Endothelial cell of umbilical vein (primary cell): ENCODE data around the gene PLEKHA8. TPM values are rescaled to one million over a fixed set of nuclear protein-coding genes. Genes with fewer than 3 reads are reported as not detected.

Experiments used
- BruUV-seq: library from RNA; stranded (reverse); fragments of 400-500 nt; replicated peaks from 2 replicates; lab custom pipeline; 2021; lab: Mats Ljungman, UMichigan
- CTCF ChIA-PET: fragments of 300-600, 350-600 bp; sonication (Branson Sonifier 250); formaldehyde crosslinking; loops from one replicate; lab custom pipeline; 2021; ENCODE audit warnings: antibody characterized with exemption, inconsistent platforms; lab: Charles Lee
- POLR2A ChIA-PET: fragments of 300-600, 350-600 bp; sonication (Branson Sonifier 250); formaldehyde crosslinking; loops from one replicate; lab custom pipeline; 2021; ENCODE audit warnings: antibody characterized with exemption, inconsistent platforms; lab: Charles Lee
- DNase-seq: peaks from one replicate; pipeline ENCODE4 v3.0.0-alpha.2; 2011; ENCODE audit warnings: low read depth, low spot score
- FAIRE-seq: peaks from 2 replicates; lab custom pipeline; 2011; peaks lifted over from hg19 to GRCh38; lab: Jason Lieb, UNC
- H2AFZ ChIP-seq: 2 replicates; pipeline ENCODE4 v1.6.0; 2012; ENCODE audit warnings: low read depth, low read length, control low read depth, inconsistent platforms
- H3K27ac ChIP-seq: 2 replicates; pipeline ENCODE4 v1.5.1; 2011; ENCODE audit warnings: low read depth, mild to moderate bottlenecking, control low read depth, low read length, moderate library complexity; ENCODE audit not compliant: insufficient read depth
- H3K27me3 ChIP-seq, 2 experiments: 2 replicates each; pipeline versions ENCODE4 v1.6.0 to v1.6.1; 2011; ENCODE audit warnings: low read length in 2 of 2, mixed read lengths in 1 of 2; ENCODE audit not compliant: control insufficient read depth in 2 of 2, insufficient read depth in 2 of 2
- H3K36me3 ChIP-seq, 2 experiments: 2 replicates in 1 of 2; 3 replicates in 1 of 2; pipeline ENCODE4 v1.5.1; 2011; ENCODE audit warnings: low read length in 2 of 2, mild to moderate bottlenecking in 1 of 2, moderate library complexity in 1 of 2; ENCODE audit not compliant: control insufficient read depth in 2 of 2, insufficient read depth in 2 of 2; ENCODE audit errors: extremely low read depth in 1 of 2
- H3K4me1 ChIP-seq: 3 replicates; pipeline ENCODE4 v1.5.1; 2011; ENCODE audit warnings: mild to moderate bottlenecking, low read length; ENCODE audit not compliant: control insufficient read depth, insufficient read depth; ENCODE audit errors: extremely low read depth
- H3K4me2 ChIP-seq: 2 replicates; pipeline ENCODE4 v1.6.1; 2011; ENCODE audit warnings: low read length, control low read depth, mixed read lengths; ENCODE audit not compliant: insufficient read depth
- H3K4me3 ChIP-seq, 3 experiments: fragments of 200-600 bp in 1 of 3; sonication (generic), shearing (Covaris generic) in 1 of 3; replicated peaks in 1 of 3; 2 replicates each; pipeline ENCODE4 v1.5.1; 2011 to 2016; ENCODE audit warnings: control low read depth in 3 of 3, low read length in 3 of 3, mild to moderate bottlenecking in 2 of 3, inconsistent platforms in 1 of 3, low read depth in 1 of 3, moderate library complexity in 1 of 3; ENCODE audit not compliant: insufficient read depth in 1 of 3
- H3K79me2 ChIP-seq: 2 replicates; pipeline ENCODE4 v1.6.0; 2012; ENCODE audit warnings: low read length, inconsistent platforms; ENCODE audit not compliant: control insufficient read depth, insufficient read depth
- H3K9ac ChIP-seq: replicated peaks from 2 replicates; pipeline ENCODE3; 2011; ENCODE audit warnings: low read length, control low read depth; ENCODE audit not compliant: insufficient read depth; ENCODE audit errors: extremely low read depth
- H3K9me1 ChIP-seq: replicated peaks from 3 replicates; pipeline ENCODE4 v1.6.0; 2011; ENCODE audit warnings: mild to moderate bottlenecking, low read length; ENCODE audit not compliant: control insufficient read depth, insufficient read depth; ENCODE audit errors: extremely low read depth
- H3K9me3 ChIP-seq: replicated peaks from 2 replicates; pipeline ENCODE4 v1.5.1; 2012; ENCODE audit warnings: low read length, inconsistent platforms; ENCODE audit not compliant: control insufficient read depth, insufficient read depth
- H4K20me1 ChIP-seq: replicated peaks from 2 replicates; pipeline ENCODE3; 2011; ENCODE audit warnings: mild to moderate bottlenecking, low read length; ENCODE audit not compliant: control insufficient read depth, insufficient read depth; ENCODE audit errors: extremely low read depth
- CTCF ChIP-seq, 2 donors: IDR thresholded peaks; 1 replicate in 1 of 2; 2 replicates in 1 of 2; pipeline ENCODE4 v1.5.1; 2011; ENCODE audit warnings: low read length in 2 of 2, mild to moderate bottlenecking in 2 of 2, moderate library complexity in 2 of 2, control low read depth in 1 of 2, inconsistent platforms in 1 of 2, low read depth in 1 of 2; ENCODE audit not compliant: insufficient read depth in 1 of 2; ENCODE audit errors: extremely low read depth in 1 of 2
- EZH2 ChIP-seq: IDR thresholded peaks from 2 replicates; pipeline ENCODE4 v1.6.1; 2012; ENCODE audit warnings: borderline replicate concordance, low read depth, mild to moderate bottlenecking, moderate library complexity, low read length, inconsistent platforms; ENCODE audit not compliant: severe bottlenecking
- FOS ChIP-seq: IDR thresholded peaks from 2 replicates; pipeline ENCODE4 v1.6.1; 2011; ENCODE audit warnings: mild to moderate bottlenecking, low read length, moderate library complexity, borderline replicate concordance; ENCODE audit not compliant: insufficient read depth
- GATA2 ChIP-seq: IDR thresholded peaks from 2 replicates; pipeline ENCODE4 v1.7.0; 2011; ENCODE audit warnings: low read depth, mild to moderate bottlenecking, moderate library complexity, mixed read lengths, low read length; ENCODE audit not compliant: insufficient read length, insufficient read depth
- JUN ChIP-seq: IDR thresholded peaks from 2 replicates; pipeline ENCODE4 v1.6.1; 2011; ENCODE audit warnings: borderline replicate concordance, low read depth; ENCODE audit not compliant: insufficient read length, insufficient read depth
- MAX ChIP-seq: IDR thresholded peaks from 2 replicates; pipeline ENCODE4 v1.6.1; 2011; ENCODE audit not compliant: insufficient read depth, insufficient read length
- MYC ChIP-seq: IDR thresholded peaks from one replicate; pipeline ENCODE4 v1.6.1; 2011; ENCODE audit warnings: mild to moderate bottlenecking, low read depth, low read length
- POLR2A ChIP-seq: IDR thresholded peaks from 2 replicates; pipeline ENCODE4 v1.6.1; 2012; ENCODE audit warnings: low read depth, mild to moderate bottlenecking, control low read depth, low read length
- POLR2AphosphoS5 ChIP-seq: IDR thresholded peaks from 2 replicates; pipeline ENCODE4 v1.6.1; 2012; ENCODE audit warnings: low read depth, mild to moderate bottlenecking, control low read depth, low read length, moderate library complexity; ENCODE audit not compliant: insufficient read depth
- dilution Hi-C: fragments of 300-500 bp; cut with MboI; formaldehyde crosslinking; loops from one replicate; pipeline ENCODE4 v1.15.0; 2019; ENCODE audit warnings: low sequenced_read_pairs; ENCODE audit not compliant: extremely low pct_ligation_motif_present
- intact Hi-C: fragments of 100-400 bp; cut with micrococcal nuclease; formaldehyde crosslinking; loops from one replicate; pipeline ENCODE4 v1.10.0; 2022
- polyA plus RNA-seq, 4 experiments: library from polyadenylated mRNA; depleted of rRNA in 3 of 4; stranded (reverse) in 3 of 4; unstranded in 1 of 4; fragments of >200 nt; gene quantifications; 2 replicates each; pipeline versions ENCODE4 v1.2.1 to v1.2.3, GENCODE V29; 2011 to 2012; ENCODE audit warnings: missing spikeins in 1 of 4
- total RNA-seq: library from RNA; stranded (reverse); gene quantifications from 2 replicates; pipeline ENCODE4 v1.2.3, GENCODE V29; 2021

PLEKHA8 gene
- total and polyA plus RNA-seq, 2 donors (not counting 3 experiments of a cell fraction or from before 2014, with no cell fraction given): 4.5 to 19.8 TPM

GRCh38 chr7:30154111-30154587 is 125.9 kb downstream of the PLEKHA8 start:
- no peak for DNase-seq
- dilution Hi-C loops (no loop called here), intact Hi-C loops (no loop called here)
- Histone ChIP-seq H3K9me3 (no peaks in the 10 kb centered on the region), H3K27me3 (no peaks in the 10 kb centered on the region), H3K9ac (no peak overlapping the region), H3K4me3 (no peak overlapping the region), H2AFZ (no peak overlapping the region), H3K9me1 (no peaks in the 10 kb centered on the region), H3K4me1 (no peaks in the 10 kb centered on the region), H4K20me1 (no peaks in the 10 kb centered on the region), H3K27ac (no peak overlapping the region), H3K36me3 (no peaks in the 10 kb centered on the region), H3K79me2 (no peaks in the 10 kb centered on the region), H3K4me2 (no peak overlapping the region)
- no TSS peak for BruUV-seq
- POLR2A ChIA-PET: no interaction called here
- TF ChIP-seq FOS (no peak), EZH2 (no peak), POLR2A (no peak), MYC (no peak), CTCF (IDR thresholded peaks at IDR 0.05; ENCODE audit: extremely low read depth in 1 of 2, insufficient read depth in 1 of 2, low read depth in 1 of 2, low read length in 2 of 2) (no peak), GATA2 (no peak)
- CTCF ChIA-PET: interaction anchor here (1.3 kb wide), 1 partner anchor 9 kb away, joined by 4 read pairs; no protein-coding TSS in a partner anchor
- FAIRE-seq: no peak

GRCh38 chr7:30155481-30155880 is 127.3 kb downstream of the PLEKHA8 start:
- H3K79me2 ChIP-seq: no peaks in the 10 kb centered on the region
- intact Hi-C loops: no loop called here
- ChIA-PET CTCF (interaction anchor here (0.7 kb wide), 1 partner anchor 9 kb away, joined by 3 read pairs; no protein-coding TSS in a partner anchor), POLR2A (no interaction called here)
- H3K27me3 ChIP-seq: no peaks in the 10 kb centered on the region
- no peak overlapping the region for H2AFZ ChIP-seq
- no peaks in the 10 kb centered on the region for H3K36me3 ChIP-seq
- H3K4me2 ChIP-seq: no peak overlapping the region
- no peaks in the 10 kb centered on the region for H3K4me1 ChIP-seq
- H3K4me3 ChIP-seq: no peak overlapping the region
- H3K9me3 ChIP-seq: no peaks in the 10 kb centered on the region
- TF ChIP-seq JUN: no peak
- TF ChIP-seq CTCF (IDR thresholded peaks at IDR 0.05; ENCODE audit: extremely low read depth in 1 of 2, insufficient read depth in 1 of 2, low read depth in 1 of 2, low read length in 2 of 2): no peak
- TF ChIP-seq EZH2: no peak
- no peak for TF ChIP-seq MAX
- no peak for TF ChIP-seq GATA2
- TF ChIP-seq MYC: no peak
- no peak for TF ChIP-seq POLR2A
- TF ChIP-seq POLR2AphosphoS5: no peak
- no peak for TF ChIP-seq FOS
- H3K27ac ChIP-seq: no peak overlapping the region
- H4K20me1 ChIP-seq: no peaks in the 10 kb centered on the region
- dilution Hi-C loops: no loop called here
- FAIRE-seq (no peak), DNase-seq (no peak)
- no peak overlapping the region for H3K9ac ChIP-seq
- no TSS peak for BruUV-seq
- H3K9me1 ChIP-seq: no peaks in the 10 kb centered on the region
